ENCODE measurements around the gene HRH4.

GRCh38 chr18:24500766-24501165 lies 40.3 kb downstream of the HRH4 start:
- TF ChIP-seq, protein P1, sequence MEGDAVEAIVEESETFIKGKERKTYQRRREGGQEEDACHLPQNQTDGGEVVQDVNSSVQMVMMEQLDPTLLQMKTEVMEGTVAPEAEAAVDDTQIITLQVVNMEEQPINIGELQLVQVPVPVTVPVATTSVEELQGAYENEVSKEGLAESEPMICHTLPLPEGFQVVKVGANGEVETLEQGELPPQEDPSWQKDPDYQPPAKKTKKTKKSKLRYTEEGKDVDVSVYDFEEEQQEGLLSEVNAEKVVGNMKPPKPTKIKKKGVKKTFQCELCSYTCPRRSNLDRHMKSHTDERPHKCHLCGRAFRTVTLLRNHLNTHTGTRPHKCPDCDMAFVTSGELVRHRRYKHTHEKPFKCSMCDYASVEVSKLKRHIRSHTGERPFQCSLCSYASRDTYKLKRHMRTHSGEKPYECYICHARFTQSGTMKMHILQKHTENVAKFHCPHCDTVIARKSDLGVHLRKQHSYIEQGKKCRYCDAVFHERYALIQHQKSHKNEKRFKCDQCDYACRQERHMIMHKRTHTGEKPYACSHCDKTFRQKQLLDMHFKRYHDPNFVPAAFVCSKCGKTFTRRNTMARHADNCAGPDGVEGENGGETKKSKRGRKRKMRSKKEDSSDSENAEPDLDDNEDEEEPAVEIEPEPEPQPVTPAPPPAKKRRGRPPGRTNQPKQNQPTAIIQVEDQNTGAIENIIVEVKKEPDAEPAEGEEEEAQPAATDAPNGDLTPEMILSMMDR (IDR thresholded peaks at IDR 0.05) = no peak
- no peak for TF ChIP-seq POLR2A (IDR thresholded peaks at IDR 0.05)
